GM21717 (cell line): ENCODE measurements around the gene LRRN1.

ENCODE experiments used
- ATAC-seq: cut with Tn5 transposase; IDR thresholded peaks from one replicate; pipeline ENCODE4 v1.9.1; 2021; ENCODE audit warnings: mild to moderate bottlenecking, moderate library complexity; ENCODE audit not compliant: unreplicated experiment

Gene LRRN1

DNA sequence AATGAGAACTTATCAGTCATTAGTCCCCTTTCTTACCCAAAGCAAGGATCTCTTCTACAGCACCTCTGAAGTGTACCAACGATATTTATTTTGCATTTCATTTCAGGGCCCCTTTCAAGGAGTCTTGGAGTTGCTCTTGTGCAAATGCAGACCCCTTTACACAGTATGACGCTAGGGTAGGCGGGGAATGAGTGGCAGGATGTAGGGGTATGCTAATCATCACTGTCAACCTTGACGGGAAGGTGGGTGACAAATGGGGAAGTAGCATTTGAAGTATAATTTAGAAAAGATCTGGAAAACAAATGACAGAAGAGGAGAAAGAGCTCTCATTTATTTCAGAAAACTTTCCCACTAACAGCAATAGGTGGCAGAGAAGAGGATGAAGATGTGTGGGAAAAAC lies 94.4 kb downstream of the LRRN1 start:
- ATAC-seq = no peak
